ENCODE results near the gene ARRDC4.

The ARRDC4 gene

GRCh38 chr15:98000249-98001203, 40.0 kb downstream of the ARRDC4 start:
- DNase-seq (ENCODE audit: low read depth) = no peak
- H3K4me3 ChIP-seq (ENCODE audit: control insufficient read depth, low read depth, low read length) = no peak overlapping the region
- no peak for TF ChIP-seq CTCF (IDR thresholded peaks at IDR 0.05; ENCODE audit: control insufficient read depth, insufficient read depth, low read depth, low read length, missing control alignments)

GRCh38 chr15:98001663-98002194, 41.2 kb downstream of the ARRDC4 start:
- TF ChIP-seq CTCF (IDR thresholded peaks at IDR 0.05; ENCODE audit: control insufficient read depth, insufficient read depth, low read depth, low read length, missing control alignments) = no peak
- no peak overlapping the region for H3K4me3 ChIP-seq (ENCODE audit: control insufficient read depth, low read depth, low read length)
- DNase-seq (ENCODE audit: low read depth) = no peak

GRCh38 chr15:98002419-98002818, 41.9 kb downstream of the ARRDC4 start:
- no peak for TF ChIP-seq CTCF (IDR thresholded peaks at IDR 0.05; ENCODE audit: control insufficient read depth, insufficient read depth, low read depth, low read length, missing control alignments)
- H3K4me3 ChIP-seq (ENCODE audit: control insufficient read depth, low read depth, low read length) = no peak overlapping the region
- DNase-seq (ENCODE audit: low read depth) = no peak

- no peak for TF ChIP-seq CTCF (IDR thresholded peaks at IDR 0.05; ENCODE audit: control insufficient read depth, insufficient read depth, low read depth, low read length, missing control alignments)
Observed at GRCh38 chr15:98002866-98003265, 42.4 kb downstream of the ARRDC4 start.

GRCh38 chr15:98003518-98003917, 43.0 kb downstream of the ARRDC4 start:
- no peak overlapping the region for H3K4me3 ChIP-seq (ENCODE audit: control insufficient read depth, low read depth, low read length)
- DNase-seq (ENCODE audit: low read depth) = no peak
- TF ChIP-seq CTCF (IDR thresholded peaks at IDR 0.05; ENCODE audit: control insufficient read depth, insufficient read depth, low read depth, low read length, missing control alignments) = no peak

More at GRCh38 chr15:98002866-98003265, 42.4 kb downstream of the ARRDC4 start:
- H3K4me3 ChIP-seq (ENCODE audit: control insufficient read depth, low read depth, low read length) = no peak overlapping the region
- DNase-seq (ENCODE audit: low read depth) = no peak

- DNase-seq (ENCODE audit: low read depth) = no peak
- H3K4me3 ChIP-seq (ENCODE audit: control insufficient read depth, low read depth, low read length) = no peak overlapping the region
- TF ChIP-seq CTCF (IDR thresholded peaks at IDR 0.05; ENCODE audit: control insufficient read depth, insufficient read depth, low read depth, low read length, missing control alignments) = no peak
Observed at GRCh38 chr15:98003996-98004395, 43.5 kb downstream of the ARRDC4 start.
